ENCODE results near the gene BPHL. TPM values are rescaled to one million over a fixed set of nuclear protein-coding genes. Genes with fewer than 3 reads are reported as not detected.

Gene BPHL
- total RNA-seq (2021; fragmentation: NEBNext Ultra II Directional; extraction: Animal tissue kit (Norgen Biotek cat#: 25700)), result 10 to 100 TPM in 5 of 6 experiments, 1 to 10 TPM in 1; 9.3 to 14.6 (median 11.9) TPM
- long read RNA-seq, transcript BPHL-203 (7 exons, 1,928 nt), result major isoform, 8 of 12 reads
- long read RNA-seq, partial matches to known transcripts, result 0 of 12 reads
- long read RNA-seq, other reads (novel, unspliced or antisense), result 1 of 12 reads

DNA sequence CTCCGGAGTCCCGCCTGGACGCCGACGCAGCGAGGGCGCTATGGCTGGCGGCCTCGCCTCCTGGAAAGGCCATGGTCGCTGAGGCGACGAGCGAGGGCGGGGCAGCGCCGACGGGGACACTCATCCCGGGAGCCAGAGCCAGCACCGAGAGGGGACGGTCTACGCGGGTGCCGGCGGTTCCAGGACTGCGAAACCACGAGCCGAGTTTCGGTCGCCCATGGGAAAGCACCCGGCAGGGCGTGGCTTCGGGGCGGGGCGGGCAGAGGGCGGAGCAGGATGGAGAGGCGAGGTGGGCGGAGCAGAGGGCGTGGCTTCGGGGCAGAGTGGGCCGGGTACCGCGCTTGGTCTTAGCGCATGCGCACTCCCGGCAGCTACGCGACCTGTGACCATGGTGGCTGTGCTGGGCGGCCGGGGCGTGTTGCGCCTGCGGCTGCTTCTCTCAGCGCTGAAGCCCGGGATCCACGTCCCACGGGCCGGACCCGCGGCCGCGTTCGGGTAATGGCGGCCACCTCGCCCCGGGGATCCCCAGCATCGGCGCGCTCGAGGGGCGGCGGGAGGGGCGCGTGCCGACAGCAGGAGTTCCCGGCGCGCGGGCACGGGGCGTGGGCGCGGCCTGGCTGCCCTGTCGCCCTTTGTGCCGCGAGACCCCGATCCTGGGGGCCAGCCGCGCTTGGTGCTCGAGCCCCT is at the start of gene BPHL:
Gene BPHL, plus strand, starts transcription at position 359 of the 687 bp plus-strand sequence. Its CDS starts 30 bp downstream, at position 389.
- H3K27ac Mint-ChIP-seq, result peak within 1 kb of the TSS; percentile 85
- H3K4me3 Mint-ChIP-seq, result peak within 1 kb of the TSS; percentile 85
- peak; percentile 92 for DNase-seq
- no peaks in the 10 kb centered on the region; the same call in 1 of the 2 replicates for H3K36me3 Mint-ChIP-seq (ENCODE audit: low read depth)
- TF ChIP-seq, protein P1, sequence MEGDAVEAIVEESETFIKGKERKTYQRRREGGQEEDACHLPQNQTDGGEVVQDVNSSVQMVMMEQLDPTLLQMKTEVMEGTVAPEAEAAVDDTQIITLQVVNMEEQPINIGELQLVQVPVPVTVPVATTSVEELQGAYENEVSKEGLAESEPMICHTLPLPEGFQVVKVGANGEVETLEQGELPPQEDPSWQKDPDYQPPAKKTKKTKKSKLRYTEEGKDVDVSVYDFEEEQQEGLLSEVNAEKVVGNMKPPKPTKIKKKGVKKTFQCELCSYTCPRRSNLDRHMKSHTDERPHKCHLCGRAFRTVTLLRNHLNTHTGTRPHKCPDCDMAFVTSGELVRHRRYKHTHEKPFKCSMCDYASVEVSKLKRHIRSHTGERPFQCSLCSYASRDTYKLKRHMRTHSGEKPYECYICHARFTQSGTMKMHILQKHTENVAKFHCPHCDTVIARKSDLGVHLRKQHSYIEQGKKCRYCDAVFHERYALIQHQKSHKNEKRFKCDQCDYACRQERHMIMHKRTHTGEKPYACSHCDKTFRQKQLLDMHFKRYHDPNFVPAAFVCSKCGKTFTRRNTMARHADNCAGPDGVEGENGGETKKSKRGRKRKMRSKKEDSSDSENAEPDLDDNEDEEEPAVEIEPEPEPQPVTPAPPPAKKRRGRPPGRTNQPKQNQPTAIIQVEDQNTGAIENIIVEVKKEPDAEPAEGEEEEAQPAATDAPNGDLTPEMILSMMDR (IDR thresholded peaks at IDR 0.05), result no peak
- peaks cover 21% of the 10 kb centered on the region for H3K4me1 Mint-ChIP-seq (ENCODE audit: low read depth)
- no peaks in the 10 kb centered on the region for H3K9me3 Mint-ChIP-seq
- H3K27me3 Mint-ChIP-seq (ENCODE audit: insufficient read depth), result no peaks in the 10 kb centered on the region

DNA sequence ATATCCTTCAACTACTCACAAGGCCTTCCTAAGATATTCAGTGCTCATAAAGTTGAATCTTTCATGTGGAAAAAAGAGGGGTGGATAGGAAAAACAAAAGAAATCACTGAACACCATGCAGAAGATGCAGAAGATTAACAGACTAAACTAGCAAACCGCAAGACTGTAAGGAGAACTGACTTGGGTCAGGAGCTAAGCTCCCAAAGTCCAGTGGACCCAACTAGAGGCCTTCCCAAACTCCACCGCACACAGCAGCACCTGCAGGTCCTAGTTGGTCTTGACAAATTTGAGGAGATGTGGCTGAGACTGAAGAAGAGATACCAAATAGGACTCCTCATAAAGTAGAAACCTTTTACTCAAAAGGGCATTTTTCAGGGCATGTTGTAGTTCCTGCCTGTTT is 46.9 kb upstream of the BPHL start:
- TF ChIP-seq, protein P1 (IDR thresholded peaks at IDR 0.05), result no peak
- Mint-ChIP-seq H3K27ac (peak overlapping the region; percentile 54; the same call in 1 of the 2 replicates), H3K36me3 (ENCODE audit: low read depth) (peaks cover 30% of the 10 kb centered on the region), H3K4me1 (ENCODE audit: low read depth) (peaks cover 75% of the 10 kb centered on the region), H3K9me3 (no peaks in the 10 kb centered on the region), H3K27me3 (ENCODE audit: insufficient read depth) (peaks cover 6% of the 10 kb centered on the region; the same call in 1 of the 2 replicates), H3K4me3 (no peak overlapping the region)
- DNase-seq, result no peak

DNA sequence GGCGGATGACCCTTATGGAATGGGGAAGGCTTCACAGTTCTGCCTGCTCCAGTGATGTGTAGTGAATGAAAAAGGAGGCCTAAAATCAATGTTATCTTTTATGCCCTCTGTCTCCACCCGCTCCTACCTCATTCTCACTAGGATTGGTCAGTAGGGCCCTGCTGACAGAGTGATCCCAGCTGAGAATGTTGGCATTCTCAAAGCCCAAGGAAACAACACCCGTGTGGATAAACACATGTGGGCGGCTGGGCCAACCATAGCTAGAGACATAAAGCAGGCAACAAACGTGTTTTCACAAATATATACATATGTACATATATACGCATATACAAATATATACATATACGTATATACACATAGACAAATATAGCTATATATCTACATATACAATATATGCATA is 45.7 kb upstream of the BPHL start:
- no peak overlapping the region for H3K4me3 Mint-ChIP-seq
- peaks cover 7% of the 10 kb centered on the region for H3K27me3 Mint-ChIP-seq (ENCODE audit: insufficient read depth)
- H3K36me3 Mint-ChIP-seq (ENCODE audit: low read depth), result peaks cover 28% of the 10 kb centered on the region
- TF ChIP-seq, protein P1 (IDR thresholded peaks at IDR 0.05), result no peak
- no peak overlapping the region for H3K27ac Mint-ChIP-seq
- DNase-seq, result no peak
- peaks cover 63% of the 10 kb centered on the region for H3K4me1 Mint-ChIP-seq (ENCODE audit: low read depth)
- H3K9me3 Mint-ChIP-seq, result no peaks in the 10 kb centered on the region

DNA sequence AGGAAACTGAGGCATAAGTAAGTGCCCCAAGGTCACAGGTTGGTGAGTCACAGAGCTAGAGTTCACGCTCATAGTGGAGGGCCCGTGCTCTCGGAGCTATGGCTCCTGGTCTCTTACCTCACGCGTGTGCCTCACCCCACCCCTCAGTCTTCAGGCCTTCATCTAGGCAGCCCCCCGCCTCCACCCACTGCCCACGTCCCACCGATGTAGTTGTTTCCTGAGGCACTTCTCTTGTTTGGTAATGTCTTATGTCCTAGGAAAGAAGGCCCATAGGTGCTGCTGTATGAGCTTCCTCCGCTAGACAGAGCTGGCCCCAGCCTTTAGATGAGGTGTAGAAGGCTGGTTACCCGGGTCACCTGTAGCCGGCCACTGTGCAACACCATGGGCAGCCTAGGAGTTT is 45.1 kb upstream of the BPHL start:
- H3K4me1 Mint-ChIP-seq (ENCODE audit: low read depth), result peaks cover 59% of the 10 kb centered on the region

DNA sequence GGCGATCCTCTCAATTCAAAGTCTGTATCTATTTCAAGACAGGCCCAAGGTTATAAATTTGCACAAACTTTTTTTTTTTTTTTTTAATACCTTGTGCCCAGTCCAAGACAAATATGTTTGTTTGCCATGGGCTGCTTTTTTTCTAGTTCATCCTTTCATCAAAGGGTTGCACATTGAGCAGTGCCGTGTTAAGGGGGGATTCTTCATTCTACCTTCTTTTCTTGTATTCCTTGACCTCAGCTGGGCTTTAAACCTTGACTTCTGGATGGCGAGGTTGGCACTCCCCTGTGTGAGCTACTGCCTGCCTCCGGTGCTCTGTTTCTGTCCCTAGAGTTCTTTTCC is 42.8 kb upstream of the BPHL start:
- no peak for DNase-seq

More for the DNA sequence above, 45.1 kb upstream of the BPHL start:
- DNase-seq, result no peak
- TF ChIP-seq, protein P1 (IDR thresholded peaks at IDR 0.05), result no peak
- H3K36me3 Mint-ChIP-seq (ENCODE audit: low read depth), result peaks cover 28% of the 10 kb centered on the region
- H3K27me3 Mint-ChIP-seq (ENCODE audit: insufficient read depth), result peaks cover 7% of the 10 kb centered on the region
- no peak overlapping the region for H3K27ac Mint-ChIP-seq
- no peaks in the 10 kb centered on the region for H3K9me3 Mint-ChIP-seq
- no peak overlapping the region for H3K4me3 Mint-ChIP-seq

More for the DNA sequence above, 42.8 kb upstream of the BPHL start:
- H3K27ac Mint-ChIP-seq, result peak overlapping the region; percentile 76
- TF ChIP-seq, protein P1 (IDR thresholded peaks at IDR 0.05), result no peak
- H3K9me3 Mint-ChIP-seq, result no peaks in the 10 kb centered on the region
- H3K27me3 Mint-ChIP-seq (ENCODE audit: insufficient read depth), result peaks cover 2% of the 10 kb centered on the region; the same call in 1 of the 2 replicates
- H3K4me3 Mint-ChIP-seq, result peak overlapping the region; percentile 67
- H3K36me3 Mint-ChIP-seq (ENCODE audit: low read depth), result peaks cover 28% of the 10 kb centered on the region
- H3K4me1 Mint-ChIP-seq (ENCODE audit: low read depth), result peaks cover 42% of the 10 kb centered on the region

All from HFFc6 (cell line).